Fibroblast of lung (primary cell): ENCODE results near the gene RGPD4. TPM values are rescaled to one million over a fixed set of nuclear protein-coding genes. Genes with fewer than 3 reads are reported as not detected.

Source experiments
- DNase-seq, 2 donors: peaks; one replicate each; pipeline versions ENCODE4 v3.0.0 to v3.0.0-alpha.2; 2010; ENCODE audit warnings: low read depth in 2 of 2
- H2AFZ ChIP-seq: 2 replicates; pipeline ENCODE4 v1.5.1; 2012; ENCODE audit warnings: low read length, control low read depth, inconsistent platforms
- H3K27ac ChIP-seq: 2 replicates; pipeline ENCODE4 v1.5.1; 2011; ENCODE audit warnings: low read length, control low read depth; ENCODE audit not compliant: insufficient read depth
- H3K27me3 ChIP-seq: 2 replicates; pipeline ENCODE4 v1.5.1; 2011; ENCODE audit warnings: mild to moderate bottlenecking, low read length; ENCODE audit not compliant: control insufficient read depth, insufficient read depth
- H3K36me3 ChIP-seq: 2 replicates; pipeline ENCODE4 v1.5.1; 2011; ENCODE audit warnings: low read length; ENCODE audit not compliant: control insufficient read depth, insufficient read depth
- H3K4me1 ChIP-seq: 2 replicates; pipeline ENCODE4 v1.5.1; 2011; ENCODE audit warnings: low read length; ENCODE audit not compliant: control insufficient read depth, insufficient read depth; ENCODE audit errors: extremely low read depth
- H3K4me2 ChIP-seq: 2 replicates; pipeline ENCODE4 v1.5.1; 2011; ENCODE audit warnings: low read length, control low read depth; ENCODE audit not compliant: insufficient read depth; ENCODE audit errors: extremely low read depth
- H3K4me3 ChIP-seq, 4 experiments: fragments of 200-600 bp in 1 of 4; sonication (generic) in 1 of 4; replicated peaks in 1 of 4; 2 replicates each; pipeline ENCODE4 v1.5.1; 2011 to 2016; ENCODE audit warnings: low read length in 4 of 4, low read depth in 3 of 4, mild to moderate bottlenecking in 3 of 4, control low read depth in 2 of 4, inconsistent platforms in 1 of 4, mixed read lengths in 1 of 4; ENCODE audit not compliant: insufficient read depth in 1 of 4; ENCODE audit errors: control extremely low read depth in 1 of 4
- H3K79me2 ChIP-seq: 2 replicates; pipeline ENCODE4 v1.5.1; 2012; ENCODE audit warnings: mild to moderate bottlenecking, low read length, inconsistent platforms; ENCODE audit not compliant: control insufficient read depth, insufficient read depth
- H3K9ac ChIP-seq: 2 replicates; pipeline ENCODE4 v1.5.1; 2011; ENCODE audit warnings: mild to moderate bottlenecking, low read length, control low read depth; ENCODE audit not compliant: insufficient read depth
- H3K9me3 ChIP-seq: 2 replicates; pipeline ENCODE4 v1.5.1; 2012; ENCODE audit warnings: low read depth, low read length; ENCODE audit not compliant: control insufficient read depth, insufficient read depth
- H4K20me1 ChIP-seq: 2 replicates; pipeline ENCODE4 v1.5.1; 2011; ENCODE audit warnings: low read length; ENCODE audit not compliant: control insufficient read depth, insufficient read depth; ENCODE audit errors: extremely low read depth
- EZH2 ChIP-seq: IDR thresholded peaks from 2 replicates; pipeline ENCODE4 v1.5.1; 2012; ENCODE audit warnings: low read length, control low read depth, mild to moderate bottlenecking; ENCODE audit errors: missing control alignments
- polyA plus RNA-seq, 2 donors: library from polyadenylated mRNA; depleted of rRNA in 1 of 2; stranded (reverse) in 1 of 2; unstranded in 1 of 2; fragments of >200 nt; gene quantifications; 2 replicates each; pipeline ENCODE4 v1.2.1, GENCODE V29; 2011 to 2012; ENCODE audit warnings: missing spikeins in 1 of 2
- total RNA-seq: library from RNA; depleted of rRNA; stranded (reverse); fragments of >200 nt; gene quantifications from 2 replicates; pipeline ENCODE4 v1.2.1, GENCODE V29; 2014
- TF ChIP-seq, protein P1 (sequence below), 2 donors: IDR thresholded peaks in 1 of 2; conservative IDR thresholded peaks in 1 of 2; 1 replicate in 1 of 2; 2 replicates in 1 of 2; pipeline ENCODE4 v1.5.1; 2011 to 2012; ENCODE audit warnings: low read length in 2 of 2, control low read depth in 1 of 2, inconsistent platforms in 1 of 2, low read depth in 1 of 2, mild to moderate bottlenecking in 1 of 2

RGPD4 gene
- total and polyA plus RNA-seq, 2 donors (not counting 1 experiment from before 2014, with no cell fraction given) = under 0.01 TPM; not detected in 1

DNA sequence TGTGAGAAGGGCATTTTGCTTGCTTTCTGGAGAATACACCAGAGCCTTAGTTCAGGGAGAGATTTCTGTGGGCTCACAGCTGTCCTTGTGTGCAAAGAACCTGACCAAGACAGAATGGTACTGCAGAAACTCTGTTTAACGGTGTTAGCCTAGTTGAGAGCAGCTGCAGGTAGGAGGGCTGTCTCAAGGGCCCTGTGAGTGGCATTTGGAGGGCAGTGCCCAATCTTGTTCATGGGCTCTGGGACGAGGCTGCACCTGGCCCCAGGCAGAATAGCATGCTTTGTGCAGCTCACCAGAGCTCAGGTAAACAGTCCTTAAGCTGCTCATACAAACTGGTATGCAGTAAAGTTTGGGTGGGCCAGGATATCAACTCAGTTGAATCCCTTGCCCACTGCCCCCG, 16.9 kb upstream of the RGPD4 start:
- H3K4me1 ChIP-seq = no peaks in the 10 kb centered on the region

DNA sequence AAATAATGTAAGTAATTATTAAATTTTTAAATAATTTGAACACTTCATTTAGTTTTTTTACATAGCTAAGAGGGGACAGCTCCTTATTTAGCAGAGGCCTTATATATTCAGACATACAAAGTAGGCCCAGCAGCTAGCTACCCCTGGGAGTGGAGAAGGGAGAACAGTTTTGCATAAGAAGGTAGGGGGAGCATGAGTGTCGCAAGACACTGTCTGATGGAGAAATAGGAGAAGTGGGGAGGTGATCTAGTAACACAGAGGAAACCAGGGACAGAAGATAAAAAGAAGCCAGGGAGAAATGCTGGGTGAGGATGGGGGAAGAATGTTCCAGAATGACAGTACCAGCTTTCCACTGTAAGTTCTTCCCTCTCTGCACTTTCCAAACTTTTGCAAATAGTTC, 16.0 kb upstream of the RGPD4 start:
- H3K36me3 ChIP-seq = no peaks in the 10 kb centered on the region
- no peak for TF ChIP-seq EZH2
- TF ChIP-seq, protein P1, sequence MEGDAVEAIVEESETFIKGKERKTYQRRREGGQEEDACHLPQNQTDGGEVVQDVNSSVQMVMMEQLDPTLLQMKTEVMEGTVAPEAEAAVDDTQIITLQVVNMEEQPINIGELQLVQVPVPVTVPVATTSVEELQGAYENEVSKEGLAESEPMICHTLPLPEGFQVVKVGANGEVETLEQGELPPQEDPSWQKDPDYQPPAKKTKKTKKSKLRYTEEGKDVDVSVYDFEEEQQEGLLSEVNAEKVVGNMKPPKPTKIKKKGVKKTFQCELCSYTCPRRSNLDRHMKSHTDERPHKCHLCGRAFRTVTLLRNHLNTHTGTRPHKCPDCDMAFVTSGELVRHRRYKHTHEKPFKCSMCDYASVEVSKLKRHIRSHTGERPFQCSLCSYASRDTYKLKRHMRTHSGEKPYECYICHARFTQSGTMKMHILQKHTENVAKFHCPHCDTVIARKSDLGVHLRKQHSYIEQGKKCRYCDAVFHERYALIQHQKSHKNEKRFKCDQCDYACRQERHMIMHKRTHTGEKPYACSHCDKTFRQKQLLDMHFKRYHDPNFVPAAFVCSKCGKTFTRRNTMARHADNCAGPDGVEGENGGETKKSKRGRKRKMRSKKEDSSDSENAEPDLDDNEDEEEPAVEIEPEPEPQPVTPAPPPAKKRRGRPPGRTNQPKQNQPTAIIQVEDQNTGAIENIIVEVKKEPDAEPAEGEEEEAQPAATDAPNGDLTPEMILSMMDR (conservative IDR thresholded peaks at IDR 0.05 in 1 of 2, IDR thresholded peaks at IDR 0.05 in 1 of 2; ENCODE audit: low read depth in 1 of 2, low read length in 2 of 2) = no peak
- H3K9ac ChIP-seq = no peak overlapping the region

More for the DNA sequence above, 16.9 kb upstream of the RGPD4 start:
- Histone ChIP-seq H3K9me3 (no peaks in the 10 kb centered on the region), H3K27me3 (no peaks in the 10 kb centered on the region), H3K4me3 (no peak overlapping the region), H3K4me2 (no peak overlapping the region), H4K20me1 (no peaks in the 10 kb centered on the region), H2AFZ (no peak overlapping the region), H3K27ac (no peak overlapping the region), H3K9ac (no peak overlapping the region), H3K79me2 (no peaks in the 10 kb centered on the region), H3K36me3 (no peaks in the 10 kb centered on the region)
- no peak for DNase-seq
- TF ChIP-seq, protein P1 (conservative IDR thresholded peaks at IDR 0.05 in 1 of 2, IDR thresholded peaks at IDR 0.05 in 1 of 2; ENCODE audit: low read depth in 1 of 2, low read length in 2 of 2) = no peak
- TF ChIP-seq EZH2 = no peak

DNA sequence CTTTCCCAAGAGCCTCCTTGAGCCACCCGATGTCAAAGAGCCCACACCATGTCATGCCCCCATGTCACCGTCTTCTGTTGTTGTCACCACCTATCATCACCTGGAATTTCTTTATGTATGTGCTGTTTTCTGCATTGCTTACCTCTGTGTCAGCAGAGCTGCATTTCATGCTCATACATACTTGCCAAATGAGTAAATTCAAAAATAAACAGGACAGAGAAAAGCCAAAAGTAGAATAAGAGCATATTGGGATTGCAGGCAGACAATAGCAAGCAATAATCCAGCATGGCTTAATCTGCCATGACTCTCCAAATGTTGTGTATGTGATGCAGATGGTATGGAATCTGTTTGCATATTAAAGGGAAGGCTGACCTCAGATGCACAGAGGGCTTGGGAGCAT, 15.3 kb upstream of the RGPD4 start:
- DNase-seq = no peak
- no peaks in the 10 kb centered on the region for H3K79me2 ChIP-seq
- no peaks in the 10 kb centered on the region for H3K36me3 ChIP-seq
- no peak overlapping the region for H3K9ac ChIP-seq
- TF ChIP-seq, protein P1 (conservative IDR thresholded peaks at IDR 0.05 in 1 of 2, IDR thresholded peaks at IDR 0.05 in 1 of 2; ENCODE audit: low read depth in 1 of 2, low read length in 2 of 2) = no peak
- TF ChIP-seq EZH2 = no peak
- no peaks in the 10 kb centered on the region for H3K4me1 ChIP-seq
- H3K27me3 ChIP-seq = no peaks in the 10 kb centered on the region
- no peak overlapping the region for H3K4me3 ChIP-seq
- no peak overlapping the region for H2AFZ ChIP-seq
- no peak overlapping the region for H3K27ac ChIP-seq
- H3K4me2 ChIP-seq = no peak overlapping the region
- no peaks in the 10 kb centered on the region for H4K20me1 ChIP-seq
- H3K9me3 ChIP-seq = no peaks in the 10 kb centered on the region

More for the DNA sequence above, 16.0 kb upstream of the RGPD4 start:
- DNase-seq = no peak
- H3K4me3 ChIP-seq = no peak overlapping the region
- H3K27me3 ChIP-seq = no peaks in the 10 kb centered on the region
- no peaks in the 10 kb centered on the region for H3K9me3 ChIP-seq
- H2AFZ ChIP-seq = no peak overlapping the region
- no peaks in the 10 kb centered on the region for H3K79me2 ChIP-seq
- H3K4me1 ChIP-seq = no peaks in the 10 kb centered on the region
- no peak overlapping the region for H3K4me2 ChIP-seq
- no peaks in the 10 kb centered on the region for H4K20me1 ChIP-seq
- no peak overlapping the region for H3K27ac ChIP-seq
